Testis (tissue), 3 donors: ENCODE results near the gene MBP. TPM values are rescaled to one million over a fixed set of nuclear protein-coding genes. Genes with fewer than 3 reads are reported as not detected.
"Not testable (repeated sequence)": the region's sequence is repeated elsewhere in the genome, so short reads cannot be mapped to it uniquely, and the experiment has no call there.

Source experiments
- DNase-seq: peaks from one replicate; pipeline ENCODE4 v3.0.0-alpha.2; 2019
- H3K27ac ChIP-seq, 2 donors: fragments of 200-600 bp; sonication (generic); one replicate each; pipeline ENCODE4 v1.5.1; 2019
- H3K27me3 ChIP-seq: fragments of 200-600 bp; sonication (generic); one replicate; pipeline ENCODE4 v1.5.1; 2019
- H3K36me3 ChIP-seq: fragments of 200-600 bp; sonication (generic); one replicate; pipeline ENCODE4 v1.5.1; 2017; ENCODE audit warnings: low read depth; ENCODE audit errors: missing control alignments
- H3K4me1 ChIP-seq: fragments of 200-600 bp; sonication (generic); one replicate; pipeline ENCODE4 v1.5.1; 2019
- H3K4me3 ChIP-seq, 2 donors: fragments of 200-600 bp; sonication (generic); one replicate each; pipeline ENCODE4 v1.5.1; 2017 to 2019
- H3K9me3 ChIP-seq: fragments of 200-600 bp; sonication (generic); one replicate; pipeline ENCODE4 v1.5.1; 2017
- POLR2A ChIP-seq: fragments of 450-650 bp; IDR thresholded peaks from one replicate; pipeline ENCODE4 v1.6.1; 2017; ENCODE audit warnings: antibody characterized with exemption, mild to moderate bottlenecking, moderate library complexity
- WGBS, 2 donors: methylation state at CpG; one replicate each; pipeline ENCODE4 v1.1.5; 2018; 5-methylcytosine and 5-hydroxymethylcytosine counted together
- intact Hi-C: fragments of 100-400 bp; cut with DNase I; formaldehyde crosslinking; loops from one replicate; pipeline ENCODE4 v1.15.1; 2023; ENCODE audit warnings: low total_unique reads
- polyA plus RNA-seq: library from polyadenylated mRNA; stranded (reverse); fragments of 350-450 nt; fragmentation: Illumina TruSeq; extraction: RNeasy Lipid Tissue Mini Kit (QIAGEN cat#74804); gene quantifications from one replicate; pipeline ENCODE4 v1.2.3, GENCODE V29; 2014; ENCODE audit warnings: low read depth, low replicate concordance; ENCODE audit not compliant: insufficient read depth
- total RNA-seq, 2 donors: library from RNA; depleted of rRNA; stranded (reverse); fragments of >200 nt; gene quantifications; one replicate each; pipeline ENCODE4 v1.2.3, GENCODE V29; 2016
- TF ChIP-seq, protein P1 (sequence below), 3 experiments: fragments of 450-650 bp in 2 of 3; fragments of 200-600 bp in 1 of 3; sonication (generic) in 1 of 3; IDR thresholded peaks; one replicate each; pipeline ENCODE4 v1.5.1; 2016 to 2019; ENCODE audit warnings: antibody characterized with exemption in 3 of 3, mild to moderate bottlenecking in 2 of 3, moderate library complexity in 1 of 3

MBP gene
- total and polyA plus RNA-seq, 3 donors from 2014 or later = 15.4 to 20.3 (median 16.7) TPM

DNA sequence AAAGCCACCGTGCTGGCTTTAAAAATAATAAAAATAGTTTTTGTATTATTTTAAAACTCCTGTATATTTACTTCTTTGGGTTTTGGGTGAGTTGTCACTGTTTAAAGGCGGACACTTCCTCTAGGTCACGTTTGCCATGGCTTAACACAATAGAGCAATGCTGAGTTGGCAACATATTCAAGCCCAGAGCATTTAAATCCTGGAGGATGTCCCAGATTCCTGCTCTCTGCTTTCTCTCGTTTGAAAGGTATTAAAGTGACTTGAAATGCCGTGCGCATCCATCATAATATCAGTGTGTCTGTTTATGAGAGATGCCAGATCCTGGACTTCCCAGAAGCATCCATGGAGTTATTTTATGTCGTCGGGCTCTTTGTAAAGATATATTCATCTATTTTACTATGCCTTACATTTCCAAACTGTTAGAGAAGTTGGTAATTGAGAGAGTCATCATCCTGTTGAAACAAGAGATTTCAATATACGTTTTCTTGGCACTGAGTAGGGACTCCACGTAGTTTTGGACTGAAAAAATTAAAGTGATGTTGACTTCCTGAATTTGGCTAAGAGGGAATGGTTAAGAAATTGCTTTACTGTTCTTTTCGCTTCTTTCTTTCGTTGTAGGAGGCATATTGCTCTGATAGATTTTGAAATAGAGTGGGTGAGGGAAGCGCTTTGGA is 159.6 kb downstream of the MBP start:
- 76 to 83% methylated on average over 13 of the region's 13 CpGs for WGBS, 2 donors
- intact Hi-C loops = no loop called here
- Histone ChIP-seq H3K27me3 (no peaks in the 10 kb centered on the region), H3K4me1 (no peaks in the 10 kb centered on the region), H3K4me3 (no peak overlapping the region), H3K9me3 (no peaks in the 10 kb centered on the region), H3K27ac (no peak overlapping the region), H3K36me3 (no peaks in the 10 kb centered on the region)
- TF ChIP-seq POLR2A = no peak
- TF ChIP-seq, protein P1, sequence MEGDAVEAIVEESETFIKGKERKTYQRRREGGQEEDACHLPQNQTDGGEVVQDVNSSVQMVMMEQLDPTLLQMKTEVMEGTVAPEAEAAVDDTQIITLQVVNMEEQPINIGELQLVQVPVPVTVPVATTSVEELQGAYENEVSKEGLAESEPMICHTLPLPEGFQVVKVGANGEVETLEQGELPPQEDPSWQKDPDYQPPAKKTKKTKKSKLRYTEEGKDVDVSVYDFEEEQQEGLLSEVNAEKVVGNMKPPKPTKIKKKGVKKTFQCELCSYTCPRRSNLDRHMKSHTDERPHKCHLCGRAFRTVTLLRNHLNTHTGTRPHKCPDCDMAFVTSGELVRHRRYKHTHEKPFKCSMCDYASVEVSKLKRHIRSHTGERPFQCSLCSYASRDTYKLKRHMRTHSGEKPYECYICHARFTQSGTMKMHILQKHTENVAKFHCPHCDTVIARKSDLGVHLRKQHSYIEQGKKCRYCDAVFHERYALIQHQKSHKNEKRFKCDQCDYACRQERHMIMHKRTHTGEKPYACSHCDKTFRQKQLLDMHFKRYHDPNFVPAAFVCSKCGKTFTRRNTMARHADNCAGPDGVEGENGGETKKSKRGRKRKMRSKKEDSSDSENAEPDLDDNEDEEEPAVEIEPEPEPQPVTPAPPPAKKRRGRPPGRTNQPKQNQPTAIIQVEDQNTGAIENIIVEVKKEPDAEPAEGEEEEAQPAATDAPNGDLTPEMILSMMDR (IDR thresholded peaks at IDR 0.05) = no peak
- no peak for DNase-seq

DNA sequence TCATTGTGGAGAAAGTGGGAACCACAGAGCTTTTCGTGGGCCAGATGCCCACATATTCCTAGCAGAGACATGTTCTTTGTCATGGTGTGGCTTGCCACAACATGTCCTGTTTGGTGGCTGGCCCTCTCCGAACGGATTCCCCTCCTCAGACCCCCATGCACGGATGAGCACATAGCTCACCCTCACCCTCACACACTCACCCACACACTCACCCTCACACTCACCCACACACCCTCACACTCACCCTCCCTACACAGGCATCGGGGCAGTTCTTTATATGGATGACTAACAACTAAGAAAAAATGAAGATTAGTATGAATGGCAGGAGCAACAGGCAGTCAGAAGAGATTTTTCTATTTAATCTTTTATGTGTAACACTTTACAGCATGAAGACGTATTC is 160.3 kb downstream of the MBP start:
- intact Hi-C loops = no loop called here
- no peak overlapping the region for H3K4me3 ChIP-seq
- no peaks in the 10 kb centered on the region for H3K36me3 ChIP-seq
- H3K4me1 ChIP-seq = no peaks in the 10 kb centered on the region
- no peak overlapping the region for H3K27ac ChIP-seq
- no peak for DNase-seq
- 88 to 91% methylated on average over 6 of the region's 6 CpGs for WGBS, 2 donors
- TF ChIP-seq, protein P1 (IDR thresholded peaks at IDR 0.05) = no peak
- TF ChIP-seq POLR2A = no peak
- H3K27me3 ChIP-seq = no peaks in the 10 kb centered on the region
- no peaks in the 10 kb centered on the region for H3K9me3 ChIP-seq

DNA sequence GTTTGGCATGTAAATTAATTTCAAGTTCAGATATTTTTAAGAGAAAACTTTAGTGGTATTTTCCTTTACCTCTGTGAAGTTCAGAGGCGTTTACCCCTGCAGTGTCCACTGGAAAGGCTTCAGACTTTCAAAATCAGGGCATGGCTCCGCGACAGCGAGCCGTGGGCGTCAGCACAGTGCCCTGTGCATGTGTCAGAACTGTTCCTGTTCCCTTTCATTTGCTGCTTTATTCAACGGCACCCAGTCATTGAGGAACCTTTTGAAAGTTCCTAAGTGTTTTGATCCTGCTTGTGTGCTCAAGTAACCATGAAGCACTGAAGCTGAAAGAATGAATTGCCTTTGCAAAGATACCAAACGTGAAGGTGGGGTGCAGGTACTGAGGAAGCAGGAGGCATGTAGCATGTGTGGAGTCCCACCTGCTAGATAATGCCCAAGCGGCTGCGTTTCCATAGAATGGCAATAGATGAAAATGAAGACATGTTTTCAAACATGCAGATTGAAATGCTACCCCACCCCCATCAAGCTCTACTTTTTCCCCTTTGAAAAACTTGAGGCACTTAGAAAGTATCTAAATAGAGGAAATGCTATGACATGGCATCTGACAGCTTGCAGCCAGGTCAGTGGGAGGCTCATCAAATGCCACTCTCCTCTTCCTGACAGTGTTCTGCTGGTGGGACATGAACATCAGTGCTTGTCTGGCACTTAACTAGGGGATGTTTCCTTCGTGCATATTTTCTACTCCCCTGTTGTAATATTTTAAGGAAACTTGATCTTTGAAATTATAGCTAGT is 161.6 kb downstream of the MBP start:
- intact Hi-C loops = no loop called here
- WGBS, 2 donors = 83 to 88% methylated on average over 11 of the region's 11 CpGs
- no peak overlapping the region for H3K4me3 ChIP-seq
- no peak overlapping the region for H3K27ac ChIP-seq
- DNase-seq = no peak
- no peaks in the 10 kb centered on the region for H3K27me3 ChIP-seq
- no peaks in the 10 kb centered on the region for H3K36me3 ChIP-seq
- H3K4me1 ChIP-seq = no peaks in the 10 kb centered on the region
- no peaks in the 10 kb centered on the region for H3K9me3 ChIP-seq
- TF ChIP-seq POLR2A = no peak
- TF ChIP-seq, protein P1 (IDR thresholded peaks at IDR 0.05) = no peak

GRCh38 chr18:76967721-76968472 is 164.7 kb downstream of the MBP start:
- Histone ChIP-seq H3K4me3 (no peak overlapping the region), H3K4me1 (no peaks in the 10 kb centered on the region), H3K27me3 (no peaks in the 10 kb centered on the region), H3K9me3 (no peaks in the 10 kb centered on the region), H3K27ac (no peak overlapping the region), H3K36me3 (no peaks in the 10 kb centered on the region)
- TF ChIP-seq, protein P1 (IDR thresholded peaks at IDR 0.05) = no peak
- no peak for TF ChIP-seq POLR2A
- intact Hi-C loops = no loop called here
- DNase-seq = no peak
- WGBS, 2 donors = 65 to 67% methylated on average over 17 of the region's 17 CpGs

DNA sequence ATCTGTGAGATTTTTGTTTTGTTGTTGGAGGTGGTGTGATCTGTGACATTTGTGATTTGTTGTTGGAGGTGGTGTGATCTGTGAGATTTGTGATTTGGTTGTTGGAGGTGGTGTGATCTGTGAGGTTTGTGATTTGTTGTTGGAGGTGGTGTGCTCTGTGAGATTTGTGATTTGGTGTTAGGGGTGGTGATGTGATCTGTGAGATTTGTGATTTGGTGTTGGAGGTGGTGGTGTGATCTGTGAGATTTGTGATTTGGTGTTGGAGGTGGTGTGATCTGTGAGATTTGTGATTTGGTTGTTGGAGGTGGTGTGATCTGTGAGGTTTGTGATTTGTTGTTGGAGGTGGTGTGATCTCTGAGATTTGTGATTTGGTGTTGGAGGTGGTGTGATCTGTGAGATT is 165.3 kb downstream of the MBP start:
- intact Hi-C loops, H3K27me3 ChIP-seq, H3K36me3 ChIP-seq, H3K27ac ChIP-seq, H3K4me3 ChIP-seq, DNase-seq, H3K9me3 ChIP-seq, H3K4me1 ChIP-seq: not testable (repeated sequence)

DNA sequence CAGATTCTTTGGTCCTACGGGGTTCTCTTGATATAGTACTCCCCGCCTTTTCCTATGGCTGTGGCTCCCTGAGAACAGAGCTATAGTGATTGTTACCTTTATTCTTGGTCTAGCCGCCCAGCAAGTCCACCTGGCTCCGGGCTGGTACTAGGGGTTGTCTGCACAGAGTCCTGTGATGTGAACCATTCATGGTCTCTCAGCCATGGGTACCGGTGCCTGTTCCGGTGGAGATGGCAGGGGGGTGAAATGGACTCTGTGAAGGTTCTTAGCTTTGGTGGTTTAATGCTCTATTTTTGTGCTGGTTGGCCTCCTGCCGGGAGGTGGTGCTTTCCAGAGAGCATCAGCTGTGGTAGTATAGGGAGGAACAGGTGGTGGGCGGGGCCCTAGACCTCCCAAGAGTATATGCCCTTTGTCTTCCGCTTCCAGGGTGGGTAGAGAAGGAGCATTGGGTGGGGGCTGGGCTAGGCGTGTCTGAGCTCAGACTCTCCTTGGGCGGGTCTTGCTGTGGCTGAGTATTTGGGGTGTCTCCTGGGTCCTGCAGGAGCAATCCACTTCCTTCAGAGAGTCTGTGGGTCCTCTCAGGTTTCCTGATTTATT is 166.9 kb downstream of the MBP start:
- H3K4me3 ChIP-seq, H3K27me3 ChIP-seq, H3K4me1 ChIP-seq, DNase-seq, H3K9me3 ChIP-seq, intact Hi-C loops, H3K27ac ChIP-seq, H3K36me3 ChIP-seq: not testable (repeated sequence)
- WGBS, 2 donors = 94 to 95% methylated on average over 10 to 11 of the region's 11 CpGs
